NCI-H226 (cell line): ENCODE data around the gene FYB1.
A peak's percentile ranks its signal among the peaks of the same experiment; 100 is the strongest.
"Not testable (repeated sequence)": the region's sequence is repeated elsewhere in the genome, so short reads cannot be mapped to it uniquely, and the experiment has no call there.

Experiments used
- DNase-seq: peaks from one replicate; pipeline ENCODE4 v3.0.0-alpha.2; 2015

The FYB1 gene

GRCh38 chr5:39219437-39219836 is at the start of gene FYB1:
FYB1 (minus strand) TSS chr5:39219563; CDS start chr5:39202960, 16,603 bp downstream.
- peak; percentile 48 for DNase-seq

GRCh38 chr5:39267186-39267585 is 47.8 kb upstream of the FYB1 start:
- no peak for DNase-seq

- no peak for DNase-seq
Observed at GRCh38 chr5:39266442-39266841, 47.1 kb upstream of the FYB1 start.

GRCh38 chr5:39264528-39264927 is 45.2 kb upstream of the FYB1 start:
- DNase-seq, result no peak

- no peak for DNase-seq
Observed at GRCh38 chr5:39262981-39263380, 43.6 kb upstream of the FYB1 start.

- DNase-seq, result no peak
Observed at GRCh38 chr5:39260095-39260494, 40.7 kb upstream of the FYB1 start.

- no peak for DNase-seq
Observed at GRCh38 chr5:39257554-39257953, 38.2 kb upstream of the FYB1 start.

- DNase-seq, result peak; percentile 78
Observed at GRCh38 chr5:39256477-39257235, 37.3 kb upstream of the FYB1 start.

GRCh38 chr5:39255406-39255805 is 36.0 kb upstream of the FYB1 start:
- DNase-seq, result no peak

GRCh38 chr5:39254671-39255070 is 35.3 kb upstream of the FYB1 start:
- DNase-seq, result no peak

GRCh38 chr5:39253196-39253595 is 33.8 kb upstream of the FYB1 start:
- no peak for DNase-seq

GRCh38 chr5:39249564-39250274 is 30.4 kb upstream of the FYB1 start:
- no peak for DNase-seq

GRCh38 chr5:39249069-39249468 is 29.7 kb upstream of the FYB1 start:
- DNase-seq, result no peak

- DNase-seq, result no peak
Observed at GRCh38 chr5:39240750-39241149, 21.4 kb upstream of the FYB1 start.

GRCh38 chr5:39238366-39239105 is 19.2 kb upstream of the FYB1 start:
- no peak for DNase-seq

- no peak for DNase-seq
Observed at GRCh38 chr5:39236718-39237117, 17.4 kb upstream of the FYB1 start.

- DNase-seq, result no peak
Observed at GRCh38 chr5:39235648-39236047, 16.3 kb upstream of the FYB1 start.

- not testable (repeated sequence) for DNase-seq
Observed at GRCh38 chr5:39234494-39234893, 15.1 kb upstream of the FYB1 start.

GRCh38 chr5:39233783-39234182 is 14.4 kb upstream of the FYB1 start:
- no peak for DNase-seq

- DNase-seq, result peak; percentile 52
Observed at GRCh38 chr5:39231705-39232525, 12.6 kb upstream of the FYB1 start.

GRCh38 chr5:39228596-39228995 is 9.2 kb upstream of the FYB1 start:
- DNase-seq, result no peak

- no peak for DNase-seq
Observed at GRCh38 chr5:39226558-39226957, 7.2 kb upstream of the FYB1 start.

GRCh38 chr5:39226100-39226451 is 6.7 kb upstream of the FYB1 start:
- no peak for DNase-seq
